Gastroesophageal sphincter (tissue), 4 donors: ENCODE data around the gene FNBP1. TPM values are rescaled to one million over a fixed set of nuclear protein-coding genes. Genes with fewer than 3 reads are reported as not detected.
A peak's percentile ranks its signal among the peaks of the same experiment; 100 is the strongest.

Source experiments
- ATAC-seq: fragments of 150-250 bp; one replicate; pipeline ENCODE4 v1.9.1; 2016; ENCODE audit warnings: mild to moderate bottlenecking, moderate library complexity
- H3K27ac ChIP-seq, 4 donors: fragments of 200-600 bp; sonication (generic) in 3 of 4; 1 replicate in 3 of 4; 2 replicates in 1 of 4; pipeline ENCODE4 v1.5.1; 2016 to 2019
- H3K27me3 ChIP-seq: fragments of 200-600 bp; sonication (generic); one replicate; pipeline ENCODE4 v1.5.1; 2019
- H3K36me3 ChIP-seq, 2 donors: fragments of 200-600 bp; sonication (generic); one replicate each; pipeline ENCODE4 v1.5.1; 2019; ENCODE audit warnings: control low read depth in 1 of 2
- H3K4me1 ChIP-seq, 3 donors: fragments of 200-600 bp; sonication (generic); 1 replicate in 2 of 3; 2 replicates in 1 of 3; pipeline ENCODE4 v1.5.1; 2016 to 2019; ENCODE audit warnings: control low read depth in 2 of 3
- H3K4me3 ChIP-seq, 2 donors: fragments of 200-600 bp; sonication (generic); one replicate each; pipeline ENCODE4 v1.5.1; 2019; ENCODE audit warnings: mild to moderate bottlenecking in 1 of 2, moderate library complexity in 1 of 2
- H3K9me3 ChIP-seq, 3 donors: fragments of 200-600 bp; sonication (generic); one replicate each; pipeline ENCODE4 v1.5.1; 2017 to 2019; ENCODE audit warnings: control low read depth in 2 of 3
- CTCF ChIP-seq, 4 experiments: fragments of 200-600 bp in 2 of 4; fragments of 450-650 bp in 2 of 4; sonication (generic) in 1 of 4; IDR thresholded peaks; one replicate each; pipeline ENCODE4 v1.5.1; 2017 to 2019; ENCODE audit warnings: antibody characterized with exemption in 4 of 4, mild to moderate bottlenecking in 2 of 4, moderate library complexity in 2 of 4
- EP300 ChIP-seq: sonication (generic); formaldehyde crosslinking; IDR thresholded peaks from one replicate; pipeline ENCODE4 v1.6.1; 2017; ENCODE audit warnings: antibody characterized with exemption, mild to moderate bottlenecking
- POLR2A ChIP-seq, 2 donors: fragments of 450-650 bp; IDR thresholded peaks; one replicate each; pipeline ENCODE4 v1.6.1; 2017; ENCODE audit warnings: antibody characterized with exemption in 2 of 2, mild to moderate bottlenecking in 2 of 2, moderate library complexity in 1 of 2
- POLR2AphosphoS5 ChIP-seq: sonication (generic); formaldehyde crosslinking; IDR thresholded peaks from one replicate; pipeline ENCODE4 v1.6.1; 2017; ENCODE audit warnings: antibody characterized with exemption
- WGBS, 2 donors: methylation state at CpG; one replicate each; pipeline ENCODE4 v1.1.5; 2018; ENCODE audit warnings: low coverage in 1 of 2; 5-methylcytosine and 5-hydroxymethylcytosine counted together
- total RNA-seq, 4 donors: library from RNA; depleted of rRNA; stranded (reverse); fragments of >200 nt; gene quantifications; one replicate each; pipeline ENCODE4 v1.1.0, GENCODE V29; 2016

The FNBP1 gene
- total RNA-seq, 4 donors from 2014 or later: 119 to 343 (median 188) TPM

- Histone ChIP-seq H3K4me3 (no peak overlapping the region), H3K27ac (peak overlapping the region in 2 of 4 donors; percentile 35 to 89)
Observed at GRCh38 chr9:129899620-129900019, 143.4 kb downstream of the FNBP1 start.

GRCh38 chr9:129898185-129898584, 144.8 kb downstream of the FNBP1 start:
- Histone ChIP-seq H3K9me3 (no peaks in the 10 kb centered on the region), H3K4me3 (no peak overlapping the region), H3K4me1 (peaks cover 0 to 36% (median 0%) of the 10 kb centered on the region in 3 donors), H3K27me3 (no peaks in the 10 kb centered on the region), H3K27ac (peak overlapping the region in 3 of 4 donors; percentile 26 to 89 (median 35)), H3K36me3 (peaks cover 4 to 94% of the 10 kb centered on the region in 2 donors)
- 54 to 77% methylated on average over 3 to 7 of the region's 8 CpGs for WGBS, 2 donors
- peak; percentile 50 for ATAC-seq
- TF ChIP-seq POLR2A (IDR thresholded peaks at IDR 0.05): no peak
- TF ChIP-seq CTCF (IDR thresholded peaks at IDR 0.05): peak in 1 of 4 experiments; percentile 5

More at GRCh38 chr9:129899620-129900019, 143.4 kb downstream of the FNBP1 start:
- Histone ChIP-seq H3K9me3 (no peaks in the 10 kb centered on the region), H3K4me1 (peaks cover 0 to 25% (median 0%) of the 10 kb centered on the region in 3 donors), H3K36me3 (peaks cover 4 to 100% of the 10 kb centered on the region in 2 donors), H3K27me3 (no peaks in the 10 kb centered on the region)
- ATAC-seq: no peak
- WGBS, 2 donors: 64 to 80% methylated on average over 1 to 2 of the region's 2 CpGs
- TF ChIP-seq POLR2AphosphoS5: no peak

GRCh38 chr9:129897263-129897662, 145.7 kb downstream of the FNBP1 start:
- 88 to 90% methylated on average over 6 of the region's 6 CpGs for WGBS, 2 donors
- peaks cover 4 to 85% of the 10 kb centered on the region in 2 donors for H3K36me3 ChIP-seq
- peak overlapping the region in 2 of 4 donors; percentile 35 to 89 for H3K27ac ChIP-seq
- H3K9me3 ChIP-seq: no peaks in the 10 kb centered on the region
- no peak for TF ChIP-seq CTCF (IDR thresholded peaks at IDR 0.05)
- TF ChIP-seq POLR2AphosphoS5: no peak
- TF ChIP-seq EP300: no peak
- TF ChIP-seq POLR2A (IDR thresholded peaks at IDR 0.05): no peak
- H3K27me3 ChIP-seq: no peaks in the 10 kb centered on the region
- peaks cover 0 to 39% (median 4%) of the 10 kb centered on the region in 3 donors for H3K4me1 ChIP-seq
- H3K4me3 ChIP-seq: no peak overlapping the region
- no peak for ATAC-seq

- no peak for TF ChIP-seq POLR2AphosphoS5
- TF ChIP-seq CTCF (IDR thresholded peaks at IDR 0.05): no peak
- TF ChIP-seq EP300: no peak
- no peak for TF ChIP-seq POLR2A (IDR thresholded peaks at IDR 0.05)
- 77 to 92% methylated on average over 9 to 15 of the region's 17 CpGs for WGBS, 2 donors
- H3K27ac ChIP-seq: peak overlapping the region in 1 of 4 donors; percentile 89
- peaks cover 0 to 56% (median 4%) of the 10 kb centered on the region in 3 donors for H3K4me1 ChIP-seq
- no peak for ATAC-seq
- H3K36me3 ChIP-seq: peaks cover 4 to 75% of the 10 kb centered on the region in 2 donors
- H3K9me3 ChIP-seq: no peaks in the 10 kb centered on the region
- no peak overlapping the region for H3K4me3 ChIP-seq
- H3K27me3 ChIP-seq: no peaks in the 10 kb centered on the region
Observed at GRCh38 chr9:129895376-129896268, 147.4 kb downstream of the FNBP1 start.

- H3K27ac ChIP-seq: peak overlapping the region in 3 of 4 donors; percentile 39 to 92 (median 89)
- peaks cover 0 to 66% (median 4%) of the 10 kb centered on the region in 3 donors for H3K4me1 ChIP-seq
- ATAC-seq: no peak
- 80% methylated on average over 5 to 9 of the region's 9 CpGs for WGBS, 2 donors
- peaks cover 0 to 75% of the 10 kb centered on the region in 2 donors for H3K36me3 ChIP-seq
- no peak overlapping the region for H3K4me3 ChIP-seq
- H3K9me3 ChIP-seq: no peaks in the 10 kb centered on the region
- no peak for TF ChIP-seq EP300
- TF ChIP-seq POLR2A (IDR thresholded peaks at IDR 0.05): no peak
- TF ChIP-seq CTCF (IDR thresholded peaks at IDR 0.05): no peak
- TF ChIP-seq POLR2AphosphoS5: no peak
- no peaks in the 10 kb centered on the region for H3K27me3 ChIP-seq
Observed at GRCh38 chr9:129894120-129894823, 148.7 kb downstream of the FNBP1 start.
